ENCODE measurements around the gene ZNF396. TPM values are rescaled to one million over a fixed set of nuclear protein-coding genes. Genes with fewer than 3 reads are reported as not detected.
A peak's percentile ranks its signal among the peaks of the same experiment; 100 is the strongest.

Gene ZNF396
- total RNA-seq, 1 donor from 2014 or later = 1.4 TPM

DNA sequence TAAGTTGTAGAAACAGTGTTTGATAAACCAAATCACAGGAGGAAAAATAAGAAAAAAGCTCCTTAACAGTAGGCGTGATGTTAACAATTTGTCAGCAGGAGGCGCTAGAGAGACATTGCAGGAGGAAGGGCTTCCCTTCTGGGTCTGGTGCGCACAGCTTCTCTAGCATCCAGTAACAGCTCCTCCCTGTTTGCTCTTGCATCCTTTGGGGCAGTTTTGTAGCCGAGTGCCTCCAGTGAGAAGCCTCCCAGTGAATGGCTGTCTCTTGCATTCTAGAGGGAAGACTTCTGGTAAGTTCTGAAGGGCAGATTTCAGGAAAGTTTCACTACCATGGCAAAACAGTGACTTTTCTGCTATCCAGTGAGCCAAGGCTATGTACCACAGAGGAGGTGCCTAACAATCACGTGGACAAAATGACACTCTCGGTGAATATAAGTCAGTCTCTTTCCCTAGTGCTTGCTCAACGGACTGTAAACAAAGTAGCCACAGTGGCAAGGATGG lies 9.5 kb upstream of the ZNF396 start:
- Mint-ChIP-seq H3K27me3 (ENCODE audit: low read depth, unreplicated experiment) (peaks cover 2% of the 10 kb centered on the region), H3K36me3 (ENCODE audit: low read depth, unreplicated experiment) (peaks cover 1% of the 10 kb centered on the region), H3K4me3 (ENCODE audit: unreplicated experiment) (no peak overlapping the region), H3K27ac (ENCODE audit: unreplicated experiment) (no peak overlapping the region), H3K9me3 (ENCODE audit: unreplicated experiment) (peaks cover 2% of the 10 kb centered on the region), H3K4me1 (ENCODE audit: low read depth, unreplicated experiment) (peaks cover 29% of the 10 kb centered on the region)
- Histone ChIP-seq H3K79me2 (ENCODE audit: insufficient read depth, low read length) (no peaks in the 10 kb centered on the region), H3K9ac (ENCODE audit: low read length) (no peak overlapping the region), H3K36me3 (ENCODE audit: insufficient read depth, low read length) (no peaks in the 10 kb centered on the region), H3K9me3 (ENCODE audit: insufficient read depth, low read depth, low read length) (no peaks in the 10 kb centered on the region), H3K4me2 (ENCODE audit: low read length) (peak overlapping the region; percentile 27), H3K4me1 (ENCODE audit: insufficient read depth, low read length) (peaks cover 16% of the 10 kb centered on the region), H3K4me3 (ENCODE audit: insufficient read depth, low read depth, low read length) (no peak overlapping the region), H4K20me1 (ENCODE audit: insufficient read depth, low read length) (no peaks in the 10 kb centered on the region), H2AFZ (ENCODE audit: low read depth, low read length) (peak overlapping the region; percentile 12), H3K27me3 (ENCODE audit: insufficient read depth, low read length) (no peaks in the 10 kb centered on the region), H3K27ac (ENCODE audit: low read depth, low read length) (no peak overlapping the region)
- DNase-seq (ENCODE audit: low read depth) = peak; percentile 59
- TF ChIP-seq, protein P1, sequence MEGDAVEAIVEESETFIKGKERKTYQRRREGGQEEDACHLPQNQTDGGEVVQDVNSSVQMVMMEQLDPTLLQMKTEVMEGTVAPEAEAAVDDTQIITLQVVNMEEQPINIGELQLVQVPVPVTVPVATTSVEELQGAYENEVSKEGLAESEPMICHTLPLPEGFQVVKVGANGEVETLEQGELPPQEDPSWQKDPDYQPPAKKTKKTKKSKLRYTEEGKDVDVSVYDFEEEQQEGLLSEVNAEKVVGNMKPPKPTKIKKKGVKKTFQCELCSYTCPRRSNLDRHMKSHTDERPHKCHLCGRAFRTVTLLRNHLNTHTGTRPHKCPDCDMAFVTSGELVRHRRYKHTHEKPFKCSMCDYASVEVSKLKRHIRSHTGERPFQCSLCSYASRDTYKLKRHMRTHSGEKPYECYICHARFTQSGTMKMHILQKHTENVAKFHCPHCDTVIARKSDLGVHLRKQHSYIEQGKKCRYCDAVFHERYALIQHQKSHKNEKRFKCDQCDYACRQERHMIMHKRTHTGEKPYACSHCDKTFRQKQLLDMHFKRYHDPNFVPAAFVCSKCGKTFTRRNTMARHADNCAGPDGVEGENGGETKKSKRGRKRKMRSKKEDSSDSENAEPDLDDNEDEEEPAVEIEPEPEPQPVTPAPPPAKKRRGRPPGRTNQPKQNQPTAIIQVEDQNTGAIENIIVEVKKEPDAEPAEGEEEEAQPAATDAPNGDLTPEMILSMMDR (IDR thresholded peaks at IDR 0.05; ENCODE audit: insufficient read depth, low read depth, low read length) = peak; percentile 94
- TF ChIP-seq EZH2 (IDR thresholded peaks at IDR 0.05; ENCODE audit: insufficient read depth, low read length) = no peak
- peak; percentile 26 for FAIRE-seq

DNA sequence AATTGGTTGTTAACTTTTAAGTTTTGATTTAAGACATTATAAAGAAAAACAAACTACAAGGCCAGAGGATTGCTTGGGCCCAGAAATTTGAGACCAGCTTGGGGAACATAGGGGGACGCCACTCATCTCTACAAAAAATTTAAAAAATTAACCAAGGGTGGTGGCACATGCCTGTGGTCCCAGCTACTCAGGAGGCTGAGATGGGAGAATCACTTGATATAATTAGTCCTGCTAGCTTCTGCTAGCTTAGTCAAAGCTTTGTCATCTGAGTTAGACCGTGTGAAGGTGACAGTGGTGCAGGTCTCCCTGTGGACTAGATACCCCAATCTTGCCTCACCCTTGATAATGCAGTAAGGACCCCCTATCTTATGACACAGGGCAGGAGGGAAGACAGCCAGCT lies 6.0 kb upstream of the ZNF396 start:
- no peaks in the 10 kb centered on the region for H3K27me3 ChIP-seq (ENCODE audit: insufficient read depth, low read length)
- peaks cover 2% of the 10 kb centered on the region for H3K27me3 Mint-ChIP-seq (ENCODE audit: low read depth, unreplicated experiment)
- no peaks in the 10 kb centered on the region for H3K9me3 ChIP-seq (ENCODE audit: insufficient read depth, low read depth, low read length)
- H3K9me3 Mint-ChIP-seq (ENCODE audit: unreplicated experiment) = peaks cover 6% of the 10 kb centered on the region
- peaks cover 15% of the 10 kb centered on the region for H3K4me1 Mint-ChIP-seq (ENCODE audit: low read depth, unreplicated experiment)
- H3K9ac ChIP-seq (ENCODE audit: low read length) = no peak overlapping the region
- H3K36me3 Mint-ChIP-seq (ENCODE audit: low read depth, unreplicated experiment) = peaks cover 1% of the 10 kb centered on the region
- no peak overlapping the region for H3K4me2 ChIP-seq (ENCODE audit: low read length)
- no peak overlapping the region for H3K27ac ChIP-seq (ENCODE audit: low read depth, low read length)
- TF ChIP-seq EZH2 (IDR thresholded peaks at IDR 0.05; ENCODE audit: insufficient read depth, low read length) = no peak
- TF ChIP-seq, protein P1 (IDR thresholded peaks at IDR 0.05; ENCODE audit: insufficient read depth, low read depth, low read length) = no peak
- no peaks in the 10 kb centered on the region for H3K36me3 ChIP-seq (ENCODE audit: insufficient read depth, low read length)
- H3K4me3 Mint-ChIP-seq (ENCODE audit: unreplicated experiment) = no peak overlapping the region
- no peak for FAIRE-seq
- H3K4me3 ChIP-seq (ENCODE audit: insufficient read depth, low read depth, low read length) = no peak overlapping the region
- H3K27ac Mint-ChIP-seq (ENCODE audit: unreplicated experiment) = no peak overlapping the region
- H4K20me1 ChIP-seq (ENCODE audit: insufficient read depth, low read length) = no peaks in the 10 kb centered on the region
- no peak for DNase-seq (ENCODE audit: low read depth)
- no peaks in the 10 kb centered on the region for H3K4me1 ChIP-seq (ENCODE audit: insufficient read depth, low read length)
- H3K79me2 ChIP-seq (ENCODE audit: insufficient read depth, low read length) = no peaks in the 10 kb centered on the region
- H2AFZ ChIP-seq (ENCODE audit: low read depth, low read length) = no peak overlapping the region

DNA sequence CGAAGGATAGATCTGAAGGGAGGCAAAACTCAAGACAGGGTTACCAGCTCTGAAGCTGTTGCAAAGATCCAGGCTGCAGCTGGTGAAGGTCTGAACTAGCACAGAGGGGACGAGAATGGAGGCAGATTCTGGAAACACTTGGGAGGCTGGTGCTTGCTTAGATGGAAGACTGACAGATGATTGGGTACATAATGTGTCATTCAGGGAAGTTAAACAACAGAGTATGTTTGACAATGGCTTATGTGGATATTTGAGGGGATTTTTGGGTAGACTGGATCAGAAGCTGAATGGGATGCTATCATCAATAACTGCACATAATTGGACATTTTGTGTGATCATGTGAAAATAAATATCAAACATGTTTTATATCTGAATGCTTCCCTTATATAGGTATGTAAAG lies 2.3 kb upstream of the ZNF396 start:
- FAIRE-seq = no peak
- Histone ChIP-seq H3K4me2 (ENCODE audit: low read length) (no peak overlapping the region), H3K27ac (ENCODE audit: low read depth, low read length) (no peak overlapping the region), H2AFZ (ENCODE audit: low read depth, low read length) (no peak overlapping the region), H3K9ac (ENCODE audit: low read length) (no peak overlapping the region), H3K9me3 (ENCODE audit: insufficient read depth, low read depth, low read length) (no peaks in the 10 kb centered on the region), H3K4me3 (ENCODE audit: insufficient read depth, low read depth, low read length) (no peak overlapping the region), H3K4me1 (ENCODE audit: insufficient read depth, low read length) (peaks cover 4% of the 10 kb centered on the region), H4K20me1 (ENCODE audit: insufficient read depth, low read length) (no peaks in the 10 kb centered on the region), H3K36me3 (ENCODE audit: insufficient read depth, low read length) (no peaks in the 10 kb centered on the region), H3K79me2 (ENCODE audit: insufficient read depth, low read length) (no peaks in the 10 kb centered on the region), H3K27me3 (ENCODE audit: insufficient read depth, low read length) (no peaks in the 10 kb centered on the region)
- H3K27ac Mint-ChIP-seq (ENCODE audit: unreplicated experiment) = no peak overlapping the region
- no peak for DNase-seq (ENCODE audit: low read depth)
- TF ChIP-seq, protein P1 (IDR thresholded peaks at IDR 0.05; ENCODE audit: insufficient read depth, low read depth, low read length) = no peak
- no peak for TF ChIP-seq EZH2 (IDR thresholded peaks at IDR 0.05; ENCODE audit: insufficient read depth, low read length)
- peaks cover 6% of the 10 kb centered on the region for H3K9me3 Mint-ChIP-seq (ENCODE audit: unreplicated experiment)
- no peak overlapping the region for H3K4me3 Mint-ChIP-seq (ENCODE audit: unreplicated experiment)
- peaks cover 7% of the 10 kb centered on the region for H3K4me1 Mint-ChIP-seq (ENCODE audit: low read depth, unreplicated experiment)
- H3K36me3 Mint-ChIP-seq (ENCODE audit: low read depth, unreplicated experiment) = peaks cover 1% of the 10 kb centered on the region
- H3K27me3 Mint-ChIP-seq (ENCODE audit: low read depth, unreplicated experiment) = peaks cover 5% of the 10 kb centered on the region
